Cardiac muscle cell (in vitro differentiated cells and primary cell): ENCODE data around the gene SHC3. TPM values are rescaled to one million over a fixed set of nuclear protein-coding genes. Genes with fewer than 3 reads are reported as not detected.
A peak's percentile ranks its signal among the peaks of the same experiment; 100 is the strongest.

ENCODE experiments used
- DNase-seq, 2 donors: peaks; one replicate each; pipeline versions ENCODE4 v3.0.0 to v3.0.0-alpha.2; 2010 to 2017; ENCODE audit warnings: low read depth in 1 of 2, low spot score in 1 of 2
- H3K27ac ChIP-seq: fragments of 200-600 bp; sonication (generic); 2 replicates; pipeline ENCODE4 v1.5.1; 2016
- H3K27me3 ChIP-seq: fragments of 200-600 bp; sonication (generic); 2 replicates; pipeline ENCODE4 v1.6.0; 2016; ENCODE audit warnings: control low read depth
- H3K36me3 ChIP-seq: fragments of 200-600 bp; sonication (generic); 2 replicates; pipeline ENCODE4 v1.5.1; 2016; ENCODE audit warnings: control low read depth
- H3K4me1 ChIP-seq: fragments of 200-600 bp; sonication (generic); 2 replicates; pipeline ENCODE4 v1.8.1; 2017; ENCODE audit warnings: low read depth, mild to moderate bottlenecking, mixed run types
- H3K4me3 ChIP-seq: fragments of 200-600 bp; sonication (generic); 2 replicates; pipeline ENCODE4 v1.5.1; 2016; ENCODE audit warnings: mild to moderate bottlenecking
- H3K9me3 ChIP-seq: fragments of 200-600 bp; sonication (generic); 2 replicates; pipeline ENCODE4 v1.5.1; 2017; ENCODE audit warnings: low read depth, mild to moderate bottlenecking, control low read depth
- CTCF ChIP-seq: IDR thresholded peaks from 2 replicates; pipeline ENCODE4 v1.5.1; 2012; ENCODE audit warnings: low read depth, mild to moderate bottlenecking, low read length
- polyA plus RNA-seq: library from polyadenylated mRNA; unstranded; fragments of >200 nt; fragmentation: Nextera tagmentation; extraction: Ambion mirVana; gene quantifications from 2 replicates; pipeline ENCODE4 v1.2.1, GENCODE V29; 2016
- total RNA-seq: library from RNA; depleted of rRNA; stranded (reverse); fragments of >200 nt; gene quantifications from 2 replicates; pipeline ENCODE4 v1.2.3, GENCODE V29; 2016

The SHC3 gene
- total and polyA plus RNA-seq, 2 experiments from 2014 or later, result 0.27 to 0.34 TPM

GRCh38 chr9:89059925-89060506 is 118.6 kb downstream of the SHC3 start:
- no peak for DNase-seq
- Histone ChIP-seq H3K36me3 (no peaks in the 10 kb centered on the region), H3K27me3 (no peaks in the 10 kb centered on the region), H3K9me3 (no peaks in the 10 kb centered on the region), H3K4me3 (no peak overlapping the region), H3K27ac (no peak overlapping the region), H3K4me1 (no peaks in the 10 kb centered on the region)
- TF ChIP-seq CTCF, result no peak

- H3K9me3 ChIP-seq, result no peaks in the 10 kb centered on the region
- no peak for TF ChIP-seq CTCF
- H3K4me3 ChIP-seq, result no peak overlapping the region
- H3K4me1 ChIP-seq, result no peaks in the 10 kb centered on the region
- H3K36me3 ChIP-seq, result no peaks in the 10 kb centered on the region
- no peak overlapping the region for H3K27ac ChIP-seq
- DNase-seq, result no peak
- no peaks in the 10 kb centered on the region for H3K27me3 ChIP-seq
Observed at GRCh38 chr9:89058906-89059305, 119.7 kb downstream of the SHC3 start.

- Histone ChIP-seq H3K4me3 (no peak overlapping the region), H3K9me3 (no peaks in the 10 kb centered on the region), H3K36me3 (no peaks in the 10 kb centered on the region), H3K27ac (no peak overlapping the region), H3K4me1 (no peaks in the 10 kb centered on the region), H3K27me3 (no peaks in the 10 kb centered on the region)
- DNase-seq, result no peak
- TF ChIP-seq CTCF, result no peak
Observed at GRCh38 chr9:89054865-89055495, 123.6 kb downstream of the SHC3 start.

- H3K4me1 ChIP-seq, result no peaks in the 10 kb centered on the region
- H3K27ac ChIP-seq, result no peak overlapping the region
- no peak for TF ChIP-seq CTCF
- no peaks in the 10 kb centered on the region for H3K9me3 ChIP-seq
- H3K36me3 ChIP-seq, result no peaks in the 10 kb centered on the region
- H3K27me3 ChIP-seq, result no peaks in the 10 kb centered on the region
- no peak for DNase-seq
- H3K4me3 ChIP-seq, result no peak overlapping the region
Observed at GRCh38 chr9:89053301-89053700, 125.3 kb downstream of the SHC3 start.

GRCh38 chr9:89052470-89053097 is 126.0 kb downstream of the SHC3 start:
- Histone ChIP-seq H3K27ac (no peak overlapping the region), H3K4me1 (no peaks in the 10 kb centered on the region), H3K9me3 (no peaks in the 10 kb centered on the region), H3K4me3 (no peak overlapping the region), H3K27me3 (no peaks in the 10 kb centered on the region), H3K36me3 (no peaks in the 10 kb centered on the region)
- TF ChIP-seq CTCF, result no peak
- DNase-seq, result peak in 1 of 2 donors; percentile 68
